ENCODE data around the gene ZFHX2.

GRCh38 chr14:23470947-23471346 lies 80.6 kb downstream of the ZFHX2 start:
- TF ChIP-seq CTCF (IDR thresholded peaks at IDR 0.05), result no peak
- TF ChIP-seq EZH2 (IDR thresholded peaks at IDR 0.05), result no peak
- TF ChIP-seq EZH2phosphoT487 (IDR thresholded peaks at IDR 0.05), result no peak

Data from neural progenitor cell (in vitro differentiated cells).